T-helper 1 cell (primary cell): ENCODE results near the gene HMBS.
"Not testable (repeated sequence)": the region's sequence is repeated elsewhere in the genome, so short reads cannot be mapped to it uniquely, and the experiment has no call there.

ENCODE experiments used
- DNase-seq, 5 donors: peaks; one replicate each; pipeline ENCODE4 v3.0.0-alpha.2; 2012 to 2020
- total RNA-seq, 4 donors: gene quantifications; one replicate each; lab custom pipeline; 2026; lab: John Stamatoyannopoulos, UW

The HMBS gene
- 2.7 to 5.9 (median 4.3) reads per million in 4 donors for total RNA-seq

DNA sequence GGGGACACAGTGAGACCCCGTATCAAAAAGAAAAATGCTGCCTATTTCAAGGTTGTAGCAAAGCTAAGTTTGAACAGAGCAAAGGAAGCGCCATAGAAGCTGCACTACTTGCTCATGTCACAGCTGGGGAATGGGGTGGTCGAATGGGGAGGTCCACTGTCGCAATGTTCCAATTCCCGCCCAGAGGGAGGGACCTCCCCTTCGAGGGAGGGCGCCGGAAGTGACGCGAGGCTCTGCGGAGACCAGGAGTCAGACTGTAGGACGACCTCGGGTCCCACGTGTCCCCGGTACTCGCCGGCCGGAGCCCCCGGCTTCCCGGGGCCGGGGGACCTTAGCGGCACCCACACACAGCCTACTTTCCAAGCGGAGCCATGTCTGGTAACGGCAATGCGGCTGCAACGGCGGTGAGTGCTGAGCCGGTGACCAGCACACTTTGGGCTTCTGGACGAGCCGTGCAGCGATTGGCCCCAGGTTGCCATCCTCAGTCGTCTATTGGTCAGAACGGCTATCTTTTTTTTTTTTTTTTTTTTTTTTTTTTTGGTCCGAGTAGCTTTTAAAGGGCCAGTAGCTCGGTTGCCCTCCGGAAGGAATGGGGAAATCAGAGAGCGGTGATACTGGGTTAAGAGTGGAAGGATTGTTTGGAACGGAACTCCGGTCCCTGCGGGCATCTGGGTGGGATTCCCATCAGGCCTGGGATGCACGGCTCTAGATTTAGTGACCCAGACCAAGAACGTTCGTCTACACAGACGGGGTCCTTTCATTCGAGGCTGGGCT is at the start of gene HMBS:
TSS of gene HMBS (plus strand) at position 219 of the 774 bp plus-strand sequence. CDS start at position 372, 153 bp downstream.
- DNase-seq: peak; percentile 81 to 95 (median 88)

DNA sequence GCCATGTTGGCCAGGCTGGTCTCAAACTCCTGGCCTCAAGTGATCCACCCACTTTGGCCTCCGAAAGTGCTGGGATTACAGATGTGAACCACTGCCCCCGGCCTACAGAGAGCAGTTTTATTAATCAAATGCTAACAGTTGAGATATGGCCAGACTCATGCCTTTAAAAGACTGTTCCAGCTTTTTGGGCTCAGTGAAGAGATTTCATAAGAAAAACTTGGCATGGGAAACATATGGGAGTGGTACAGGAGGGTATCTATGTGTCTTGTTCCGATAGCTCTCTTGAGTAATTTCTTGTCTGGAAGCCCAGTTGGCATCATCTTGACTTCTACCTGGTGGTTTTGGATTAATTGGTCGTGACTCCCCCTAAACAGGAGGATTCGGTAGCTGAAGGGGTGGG is 45.8 kb upstream of the HMBS start:
- no peak for DNase-seq

DNA sequence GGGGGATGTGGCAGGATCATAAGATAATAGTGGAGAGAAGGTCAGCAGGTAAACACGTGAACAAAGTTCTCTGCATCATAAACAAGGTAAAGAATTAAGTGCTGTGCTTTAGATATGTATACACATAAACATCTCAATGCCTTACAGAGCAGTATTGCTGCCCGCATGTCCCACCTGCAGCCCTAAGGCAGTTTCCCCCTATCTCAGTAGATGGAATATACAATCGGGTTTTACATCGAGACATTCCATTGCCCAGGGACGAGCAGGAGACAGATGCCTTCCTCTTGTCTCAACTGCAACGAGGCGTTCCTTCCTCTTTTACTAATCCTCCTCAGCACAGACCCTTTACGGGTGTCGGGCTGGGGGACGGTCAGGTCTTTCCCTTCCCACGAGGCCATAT is 45.2 kb upstream of the HMBS start:
- DNase-seq: not testable (repeated sequence)

DNA sequence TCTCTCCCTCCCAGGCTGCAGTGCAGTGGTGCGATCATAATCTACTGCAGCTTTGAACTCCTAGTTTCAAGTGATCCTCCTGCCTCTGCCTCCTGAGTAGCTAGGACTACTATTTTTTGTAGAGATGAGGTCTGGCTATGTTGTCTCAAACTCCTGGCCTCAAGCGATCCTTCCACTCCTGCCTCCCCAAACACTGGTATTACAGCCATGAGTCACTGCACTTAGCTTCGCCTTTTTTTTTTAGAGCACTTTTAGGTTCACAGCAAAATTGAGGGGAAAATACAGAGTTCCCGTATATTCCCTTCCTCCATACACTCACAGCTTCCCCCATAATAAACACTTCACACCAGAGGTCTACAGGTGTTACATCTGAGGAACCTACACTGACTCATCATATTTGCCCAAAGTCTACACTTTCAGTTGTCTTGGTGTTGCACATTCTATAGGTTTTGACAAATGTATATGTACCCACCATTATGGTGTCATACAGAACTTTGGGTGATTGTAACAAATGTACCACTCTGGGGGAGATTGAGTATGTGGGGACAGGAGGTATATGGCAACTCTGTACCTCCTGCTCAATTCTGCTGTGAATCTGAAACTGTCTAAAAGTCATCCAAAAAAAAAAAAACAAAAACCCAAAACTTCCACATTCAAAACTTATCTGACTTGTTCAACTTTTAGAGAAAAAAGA is 42.7 kb upstream of the HMBS start:
- no peak for DNase-seq

DNA sequence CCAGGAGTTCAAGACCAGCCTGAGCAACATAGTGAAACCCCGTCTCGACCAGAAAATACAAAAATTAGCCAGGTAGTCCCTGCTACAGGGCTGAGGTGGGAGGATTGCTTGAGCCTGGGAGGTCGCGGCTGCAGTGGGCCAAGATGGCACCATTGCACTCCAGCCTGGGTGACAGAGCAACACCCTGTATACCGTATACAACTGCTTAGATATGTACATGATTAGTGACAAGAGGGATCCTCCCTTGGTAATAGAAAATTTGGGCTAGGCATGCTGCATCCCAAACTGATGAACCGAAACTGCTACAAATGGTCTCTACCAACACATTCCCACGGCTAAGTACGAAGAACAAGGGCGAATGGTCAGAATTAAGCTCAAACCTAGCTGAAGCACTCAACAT is 41.8 kb upstream of the HMBS start:
- DNase-seq: no peak

DNA sequence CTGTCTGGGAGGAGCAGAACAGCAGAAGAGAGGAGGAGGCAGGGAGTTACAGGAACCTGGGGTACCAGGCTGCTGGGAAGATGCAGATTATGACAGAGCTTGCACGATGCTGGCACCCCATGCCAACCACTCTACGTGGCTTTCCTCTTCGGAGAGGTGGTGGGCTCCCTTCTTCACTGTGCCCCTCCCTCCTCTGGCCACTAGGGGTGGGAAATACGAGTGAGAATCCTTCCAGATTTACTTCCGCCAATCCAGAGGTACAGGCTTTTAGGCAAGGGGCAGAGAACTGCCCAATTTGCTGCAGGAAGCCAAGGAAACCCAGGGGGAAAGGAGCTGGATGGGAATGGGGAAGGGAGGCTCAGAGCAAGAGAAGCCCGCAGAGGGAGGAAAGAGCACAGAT is 40.0 kb upstream of the HMBS start:
- no peak for DNase-seq

DNA sequence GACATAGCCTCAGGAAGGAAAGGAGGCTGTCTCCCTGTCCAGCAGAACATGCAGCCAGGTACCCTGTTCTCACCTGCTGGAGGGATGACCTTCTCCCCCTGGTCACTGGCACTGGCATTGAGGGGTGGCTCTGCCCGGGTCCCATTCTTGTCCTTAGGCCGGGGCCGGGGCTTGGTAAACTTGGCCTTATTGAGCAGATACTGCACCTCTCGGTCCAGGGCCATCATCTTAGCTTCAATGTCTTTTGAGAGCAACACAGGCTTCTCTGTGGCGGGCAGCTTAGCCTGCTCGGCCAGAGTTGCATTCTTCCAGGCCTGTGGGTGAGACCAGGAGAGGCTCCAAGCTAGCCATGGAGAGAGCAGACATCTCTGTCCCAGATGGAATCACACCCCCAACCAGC is 38.2 kb upstream of the HMBS start:
- no peak for DNase-seq

DNA sequence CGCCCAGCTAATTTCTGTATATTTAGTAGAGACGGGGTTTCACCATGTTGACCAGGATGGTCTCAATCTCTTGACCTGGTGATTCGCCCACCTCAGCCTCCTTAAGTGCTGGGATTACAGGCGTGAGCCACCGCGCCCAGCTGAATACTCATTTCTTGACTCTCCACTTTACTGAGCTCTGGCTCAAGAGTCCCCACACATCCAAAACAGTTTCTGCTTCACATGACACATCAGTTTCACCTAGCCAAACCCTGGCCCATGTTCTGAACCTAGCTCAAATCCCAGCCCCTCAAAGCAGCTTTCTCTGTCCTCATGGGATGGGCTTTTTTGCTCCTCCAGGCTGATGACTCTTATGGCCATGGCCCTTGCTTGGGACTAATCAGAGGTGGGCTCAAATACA is 37.5 kb upstream of the HMBS start:
- DNase-seq: no peak

DNA sequence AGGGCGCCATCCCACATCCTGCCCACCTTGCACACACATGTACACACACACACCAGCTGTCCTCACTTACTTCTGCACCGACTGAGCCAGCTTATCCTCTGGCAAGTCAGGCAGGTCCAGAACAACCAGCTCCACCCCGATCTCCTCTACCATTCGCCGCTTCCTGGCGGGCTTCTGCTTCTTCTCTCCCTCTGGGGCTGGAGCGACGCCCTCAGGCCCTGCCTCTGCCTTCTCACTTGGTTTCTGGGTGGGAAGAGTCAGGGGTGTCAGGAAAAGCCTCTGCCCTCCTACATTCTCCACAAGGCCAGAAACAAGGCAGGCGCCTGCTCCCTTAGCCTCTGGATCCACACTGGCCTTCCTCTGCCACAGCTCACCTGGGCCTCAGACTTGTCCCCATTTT is 36.0 kb upstream of the HMBS start:
- no peak for DNase-seq

DNA sequence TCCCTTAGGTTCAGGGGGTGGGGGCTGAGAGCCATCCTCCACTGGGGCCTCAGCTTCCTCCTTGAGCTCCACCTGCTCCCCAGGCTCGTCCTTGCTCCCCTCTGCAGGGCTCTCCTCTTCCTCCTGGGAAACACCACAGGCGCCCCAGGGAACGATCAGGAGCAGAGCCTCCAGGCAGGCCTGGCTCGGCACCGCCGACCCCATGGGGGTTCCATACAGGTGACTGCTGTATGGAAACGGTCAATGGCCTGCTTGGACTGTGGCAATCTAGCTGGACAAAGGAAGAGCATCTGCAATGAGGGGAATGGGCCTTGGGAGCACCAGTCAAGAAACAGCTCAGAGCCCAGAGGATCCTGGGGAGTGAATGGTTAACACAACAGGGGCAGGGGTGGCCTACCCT is 35.6 kb upstream of the HMBS start:
- no peak for DNase-seq

DNA sequence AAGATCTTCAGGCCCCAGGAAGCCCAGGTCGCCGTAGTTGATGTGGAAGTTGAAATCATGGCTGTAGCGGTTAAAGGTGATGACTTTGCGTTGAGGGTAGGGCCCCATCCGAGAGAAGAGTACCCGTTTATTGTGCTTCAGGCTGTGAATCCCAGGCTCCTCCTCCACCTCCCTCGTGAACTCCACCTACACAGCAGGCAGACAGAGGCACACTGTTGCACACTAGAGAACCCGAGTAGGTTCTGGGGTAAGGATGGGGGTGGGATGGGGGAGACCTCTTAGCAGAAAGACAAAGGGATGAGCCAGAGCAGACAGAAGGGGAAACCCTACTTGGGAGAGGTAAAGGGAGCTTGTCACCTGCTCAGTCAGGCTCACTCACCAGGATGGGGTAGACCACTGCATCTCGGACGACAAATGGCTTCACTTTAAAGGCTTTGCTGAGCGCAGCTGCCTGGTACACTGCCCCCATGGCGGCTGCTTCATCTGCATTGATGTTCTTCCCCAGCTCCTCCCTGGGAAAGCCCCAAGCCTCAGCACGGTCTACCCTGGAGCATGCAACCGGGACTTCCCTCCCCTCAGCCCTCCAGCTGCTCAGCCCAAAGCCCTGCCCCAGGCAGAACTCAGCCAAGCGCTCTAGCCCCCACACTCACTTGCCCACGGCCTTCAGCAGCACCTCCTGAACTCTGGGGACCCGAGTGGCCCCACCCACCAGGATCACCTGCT is 33.1 kb upstream of the HMBS start:
- no peak for DNase-seq

DNA sequence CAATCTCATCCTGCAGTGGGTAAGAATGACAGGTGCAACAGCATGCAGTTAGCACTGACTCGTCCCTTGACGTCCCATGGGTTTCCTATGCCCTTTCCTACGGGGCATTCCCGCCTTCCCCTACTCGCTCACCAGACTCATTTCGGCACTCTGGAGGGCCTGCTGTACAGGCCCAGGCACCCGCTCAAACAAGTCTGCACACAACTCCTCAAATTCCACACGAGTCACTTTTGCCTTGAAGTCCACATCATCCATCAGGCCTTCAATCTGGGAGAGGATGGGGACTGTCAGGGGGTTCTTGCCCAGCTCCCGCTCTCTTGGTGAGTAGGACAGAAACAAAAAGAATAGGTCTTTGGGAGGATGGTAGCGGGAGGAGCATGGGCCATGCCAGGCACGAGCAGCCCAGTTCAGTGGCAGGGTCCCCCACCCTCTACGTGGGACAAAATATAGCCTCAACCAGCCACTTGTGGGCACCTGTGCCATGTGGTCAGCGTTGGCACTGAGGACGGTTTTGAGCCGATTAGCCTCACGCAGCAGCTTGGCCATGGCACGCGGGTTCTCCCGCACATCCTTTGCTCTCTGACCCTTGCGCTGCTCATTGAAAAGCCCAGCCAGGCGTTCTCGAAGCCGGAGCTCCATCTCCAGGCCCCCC is 32.4 kb upstream of the HMBS start:
- DNase-seq: no peak

DNA sequence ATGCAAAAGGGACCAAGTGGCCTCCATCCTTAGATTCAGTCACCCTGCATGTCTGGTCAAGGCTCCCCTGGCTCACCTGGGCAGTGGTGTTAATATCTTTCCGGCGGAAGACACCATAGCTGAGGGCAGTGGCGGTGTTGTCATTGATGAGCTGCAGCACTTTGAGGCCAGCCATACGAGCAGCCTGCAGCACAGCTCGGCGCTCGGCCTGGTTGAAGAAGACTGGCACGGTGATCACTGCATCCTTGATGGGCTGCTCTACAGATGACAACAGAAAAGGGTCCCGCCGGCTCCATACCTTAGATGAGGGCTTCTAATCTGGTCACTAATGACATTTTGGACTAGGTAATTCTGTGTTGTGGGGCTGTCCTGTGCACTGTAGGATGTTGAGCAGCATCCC is 30.3 kb upstream of the HMBS start:
- no peak for DNase-seq

DNA sequence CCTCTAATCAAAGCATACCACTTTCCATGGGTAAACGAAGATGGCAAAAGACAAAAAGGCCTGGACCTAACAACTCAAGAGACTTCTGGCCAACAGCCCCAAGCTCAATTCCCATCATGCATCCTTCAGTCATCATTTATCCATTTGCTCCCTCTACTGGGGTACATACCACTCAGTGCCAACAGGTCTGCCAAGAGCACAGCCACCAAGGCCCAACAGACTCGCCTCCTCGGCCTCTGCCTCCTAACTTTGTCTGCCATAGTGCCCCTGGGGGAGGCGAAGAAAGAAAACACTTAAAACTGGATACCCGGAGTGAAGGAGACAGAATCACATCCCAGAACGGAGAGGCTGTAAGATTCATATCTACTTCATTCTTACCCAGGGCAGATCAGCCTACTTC is 28.8 kb upstream of the HMBS start:
- DNase-seq: peak in 1 of 5 donors; percentile 41

DNA sequence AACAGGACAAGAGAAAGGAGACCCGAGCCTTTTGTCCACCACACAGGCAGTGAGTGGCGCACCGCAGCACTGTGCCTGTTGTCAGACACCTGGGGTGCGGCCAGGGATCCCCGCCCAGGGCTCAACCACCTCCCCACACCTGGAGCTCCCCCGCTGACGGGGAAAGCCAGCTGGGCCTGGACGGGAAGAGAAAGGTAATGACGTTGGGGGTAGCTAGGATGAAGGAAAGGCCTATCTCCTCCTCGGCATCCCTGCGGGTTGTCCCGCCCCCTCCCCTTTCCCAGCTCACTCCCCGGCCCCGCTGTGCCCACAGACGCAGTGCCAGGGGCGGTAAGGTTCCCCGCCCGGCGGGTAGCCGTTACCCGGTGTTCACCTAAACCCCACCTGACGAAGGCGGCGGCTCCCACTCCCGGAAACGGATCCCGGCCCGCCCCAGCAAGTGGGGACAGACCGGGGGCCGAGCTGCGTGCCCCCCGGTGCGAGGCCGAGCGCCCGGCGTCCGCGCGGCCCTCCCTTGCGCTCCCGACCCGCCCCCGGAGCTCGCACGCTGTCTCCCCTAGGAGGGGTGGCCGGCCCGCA is 28.2 kb upstream of the HMBS start:
- DNase-seq: peak; percentile 29 to 50 (median 39)

DNA sequence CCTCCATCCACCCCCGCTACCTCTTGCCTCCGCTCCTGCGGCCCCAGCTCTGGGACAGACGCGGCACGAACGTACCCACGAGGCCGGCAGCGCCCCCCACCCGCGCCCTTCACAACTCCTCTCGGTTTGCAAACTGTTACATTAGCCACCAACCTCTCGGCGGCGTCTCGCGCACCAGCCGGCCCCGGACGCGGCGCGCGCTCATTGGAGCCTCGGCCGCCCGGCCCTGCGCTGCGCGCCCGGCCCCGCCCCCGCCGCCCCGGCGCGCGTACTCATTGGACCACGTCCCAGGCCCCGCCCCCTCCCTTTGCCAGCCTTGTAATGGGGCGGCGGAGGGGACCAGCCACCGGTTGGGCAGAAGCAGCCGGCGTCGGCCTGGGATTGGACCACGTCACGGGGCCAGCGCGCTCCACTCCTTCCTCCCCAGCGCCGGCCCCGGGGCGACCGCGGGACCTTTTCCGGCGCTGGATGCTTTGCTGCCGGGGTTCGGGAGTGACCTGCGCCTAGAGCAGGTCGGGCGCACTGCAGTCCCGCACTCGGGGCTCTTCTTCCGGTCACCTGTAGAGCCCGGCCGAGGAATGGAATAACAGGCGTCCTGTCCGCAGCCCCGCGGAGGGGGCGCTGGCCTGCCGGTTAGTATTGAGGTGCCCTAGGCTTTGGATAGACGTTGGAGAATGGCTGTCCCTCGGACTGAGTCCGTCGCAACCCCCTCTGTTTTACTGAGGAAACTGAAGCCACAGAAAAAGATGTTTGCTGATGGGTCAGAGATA is 27.5 kb upstream of the HMBS start, which contains the start of gene HYOU1:
TSS of gene HYOU1 (minus strand) at position 206 of the 770 bp plus-strand sequence. CDS start 1,045 bp downstream, outside the sequence.
- peak; percentile 97 to 99 (median 98) for DNase-seq

DNA sequence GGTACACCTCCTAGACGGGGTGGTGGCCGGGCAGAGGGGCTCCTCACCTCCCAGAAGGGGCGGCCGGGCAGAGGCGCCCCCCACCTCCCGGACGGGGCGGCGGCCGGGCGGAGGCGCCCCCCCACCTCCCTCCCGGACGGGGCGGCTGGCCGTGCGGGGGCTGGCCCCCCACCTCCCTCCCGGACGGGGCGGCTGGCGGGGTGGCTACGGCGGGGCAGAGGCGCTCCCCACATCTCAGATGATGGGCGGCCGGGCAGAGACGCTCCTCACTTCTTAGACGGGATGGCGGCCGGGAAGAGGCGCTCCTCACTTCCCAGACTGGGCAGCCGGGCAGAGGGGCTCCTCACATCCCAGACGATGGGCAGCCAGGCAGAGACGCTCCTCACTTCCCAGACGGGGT is 25.6 kb upstream of the HMBS start:
- DNase-seq: not testable (repeated sequence)

DNA sequence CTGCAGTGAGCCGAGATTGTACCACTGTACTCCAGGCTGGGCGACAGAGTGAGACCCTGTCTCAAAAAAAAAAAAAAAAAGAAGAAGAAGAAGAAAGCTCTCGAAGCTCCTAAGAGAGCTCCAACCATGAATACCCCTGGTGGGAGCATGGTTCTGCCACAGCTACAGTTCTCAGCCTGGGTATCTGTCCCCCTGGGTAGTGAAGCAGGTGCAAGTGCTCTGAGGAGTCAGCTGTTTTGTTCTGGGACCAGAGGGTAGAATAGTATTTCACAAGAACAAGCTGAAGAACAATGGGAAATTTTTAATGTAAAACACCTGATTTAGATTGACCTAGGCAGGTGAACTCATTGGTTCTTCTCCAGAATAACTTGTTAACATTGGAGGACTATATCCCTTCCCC is 23.4 kb upstream of the HMBS start:
- no peak for DNase-seq

DNA sequence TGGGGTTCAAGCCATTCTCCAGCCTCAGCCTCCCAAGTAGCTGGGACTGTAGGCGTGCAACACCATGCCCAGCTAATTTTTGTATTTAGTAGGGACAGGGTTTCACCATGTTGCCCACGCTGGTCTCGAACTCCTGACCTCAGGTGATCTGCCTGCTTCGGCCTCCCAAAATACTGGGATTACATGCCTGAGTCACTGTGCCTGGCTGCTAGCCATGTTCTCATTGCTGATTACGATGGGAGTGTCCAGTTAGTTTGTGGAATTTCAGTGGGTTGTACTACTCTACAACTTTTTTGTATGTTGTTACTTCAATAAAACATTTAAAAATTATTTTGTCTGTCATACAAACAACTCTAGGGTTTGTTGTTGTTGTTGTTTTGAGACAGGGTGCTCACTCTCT is 21.9 kb upstream of the HMBS start:
- no peak for DNase-seq

DNA sequence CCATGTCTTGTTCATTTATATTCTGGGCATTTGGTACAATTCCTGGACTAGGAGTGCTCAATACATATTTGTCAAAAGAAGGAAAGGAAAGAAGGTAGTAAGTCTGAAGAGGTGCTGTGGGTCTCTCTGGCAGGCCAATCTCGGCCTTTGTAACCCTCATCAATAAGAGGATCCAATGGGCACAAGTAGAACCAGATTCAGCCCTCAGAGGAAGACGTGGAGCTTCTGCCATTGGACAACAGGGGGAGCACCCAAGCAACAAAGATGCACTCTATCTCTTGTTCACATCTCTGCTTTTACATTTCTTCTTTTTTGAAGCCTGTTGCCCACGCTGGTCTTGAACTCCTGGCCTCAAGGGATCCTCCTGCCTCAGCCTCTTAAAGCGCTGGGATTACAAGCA is 19.3 kb upstream of the HMBS start:
- peak in 1 of 5 donors; percentile 71 for DNase-seq

DNA sequence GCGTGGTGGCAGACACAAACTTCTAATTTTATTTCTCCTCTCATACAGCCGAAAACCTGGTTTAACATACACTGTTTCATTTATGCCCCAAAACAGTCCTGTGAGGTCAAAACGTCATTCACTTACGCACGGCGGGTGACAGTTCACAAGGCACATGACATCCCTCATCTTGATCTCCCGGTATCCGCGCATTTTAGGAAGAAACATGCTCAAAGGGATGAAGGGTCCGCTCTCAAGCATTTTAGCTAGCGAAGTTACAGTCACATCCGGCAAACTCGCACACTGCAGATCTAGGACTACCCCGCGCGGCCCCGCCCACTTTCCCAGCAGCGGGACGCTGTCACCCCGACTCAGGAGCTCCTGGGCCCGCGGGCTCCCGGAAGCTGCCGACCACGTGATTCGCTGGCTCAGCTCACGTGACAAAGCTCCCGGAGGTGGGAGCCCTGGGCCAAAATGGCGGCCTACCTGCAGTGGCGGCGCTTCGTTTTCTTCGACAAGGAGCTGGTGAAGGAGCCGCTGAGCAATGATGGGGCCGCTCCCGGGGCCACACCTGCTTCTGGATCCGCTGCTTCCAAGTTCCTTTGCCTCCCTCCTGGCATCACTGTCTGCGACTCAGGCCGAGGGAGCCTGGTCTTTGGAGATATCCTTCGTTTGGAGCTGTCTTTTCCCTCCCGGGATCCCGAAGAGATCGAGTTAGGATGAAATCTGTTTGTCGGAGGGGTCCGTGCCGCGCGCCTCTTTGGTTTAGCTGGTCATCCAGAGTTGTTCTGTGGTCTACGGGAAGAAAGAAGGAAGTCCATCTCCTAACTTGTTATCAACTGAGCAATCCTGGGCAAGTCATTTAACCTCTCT is 17.1 kb upstream of the HMBS start, which contains the start of gene VPS11:
TSS of gene VPS11 (plus strand) at position 448 of the 852 bp plus-strand sequence. CDS start at position 454, 6 bp downstream.
- peak; percentile 98 to 99 (median 98) for DNase-seq
